K562 (cell line): ENCODE data around the gene ZNF628. TPM values are rescaled to one million over a fixed set of nuclear protein-coding genes. Genes with fewer than 3 reads are reported as not detected.

Source experiments
- ARID1B ChIP-seq: fragments of 450-650 bp; IDR thresholded peaks from 2 replicates; pipeline ENCODE4 v1.6.1; 2016; ENCODE audit warnings: antibody characterized with exemption, mild to moderate bottlenecking, inconsistent platforms
- ATF1 ChIP-seq, 2 experiments: fragments of 450-650 bp in 1 of 2; IDR thresholded peaks; 2 replicates each; pipeline ENCODE4 v1.6.1; 2016; ENCODE audit warnings: missing compliant biosample characterization in 1 of 2, missing genetic modification characterization in 1 of 2
- CEBPB ChIP-seq: fragments of 450-650 bp; IDR thresholded peaks from 2 replicates; pipeline ENCODE4 v1.6.1; 2016; ENCODE audit warnings: missing genetic modification characterization, missing compliant biosample characterization
- CHD1 ChIP-seq: fragments of 200-600 bp; sonication (generic); IDR thresholded peaks from one replicate; pipeline ENCODE4 v1.6.1; 2012; ENCODE audit warnings: mild to moderate bottlenecking, moderate library complexity, low read length, inconsistent platforms
- CHD4 ChIP-seq: fragments of 200-600 bp; sonication (generic); IDR thresholded peaks from 3 replicates; pipeline ENCODE4 v1.6.1; 2012; ENCODE audit warnings: low read depth, mild to moderate bottlenecking, mixed read lengths, low read length, inconsistent platforms; ENCODE audit not compliant: insufficient read depth, insufficient replicate concordance, poor library complexity, severe bottlenecking
- DNMT1 ChIP-seq: fragments of 450-650 bp; IDR thresholded peaks from 2 replicates; pipeline ENCODE4 v1.6.1; 2016; ENCODE audit warnings: antibody characterized with exemption, mild to moderate bottlenecking
- HNRNPK ChIP-seq: fragments of 200-400 bp; formaldehyde crosslinking; IDR thresholded peaks from one replicate; pipeline ENCODE4 v1.6.1; 2018; ENCODE audit warnings: mild to moderate bottlenecking, low read depth, low read length; ENCODE audit not compliant: poor library complexity, severe bottlenecking
- KAT7 ChIP-seq: sonication (generic); formaldehyde crosslinking; IDR thresholded peaks from 2 replicates; pipeline ENCODE4 v1.8.0; 2022; ENCODE audit warnings: missing genetic modification reagents, mild to moderate bottlenecking, borderline replicate concordance
- MAZ ChIP-seq, 2 experiments: fragments of 450-650 bp in 1 of 2; sonication (generic) in 1 of 2; formaldehyde crosslinking; IDR thresholded peaks in 1 of 2; conservative IDR thresholded peaks in 1 of 2; 2 replicates each; pipeline versions ENCODE4 v1.4.0 to v1.5.0; 2020; ENCODE audit warnings: mild to moderate bottlenecking in 1 of 2, missing genetic modification reagents in 1 of 2
- NFIC ChIP-seq: fragments of 450-650 bp; IDR thresholded peaks from 2 replicates; pipeline ENCODE4 v1.6.1; 2017; ENCODE audit warnings: mild to moderate bottlenecking, inconsistent platforms
- NFIX ChIP-seq: fragments of 250-450 bp; sonication (Bioruptor Pico); IDR thresholded peaks from 2 replicates; pipeline ENCODE4 v1.4.0; 2020; ENCODE audit warnings: low read depth, mild to moderate bottlenecking, moderate library complexity
- NUFIP1 ChIP-seq: fragments of 450-650 bp; IDR thresholded peaks from 2 replicates; pipeline ENCODE4 v1.6.1; 2018; ENCODE audit not compliant: partially characterized antibody
- SMARCA4 ChIP-seq: fragments of 450-650 bp; IDR thresholded peaks from 2 replicates; pipeline ENCODE4 v1.6.1; 2016
- SPI1 ChIP-seq: IDR thresholded peaks from 2 replicates; pipeline ENCODE4 v1.6.1; 2011; ENCODE audit warnings: low read depth, low read length, control low read depth, borderline replicate concordance
- SRF ChIP-seq, 2 experiments: fragments of 250-450, 450-650 bp in 1 of 2; sonication (Bioruptor Pico) in 1 of 2; sonication (generic) in 1 of 2; formaldehyde crosslinking; IDR thresholded peaks; 2 replicates each; pipeline versions ENCODE4 v1.5.0 to v1.5.1; 2020 to 2022; ENCODE audit warnings: mild to moderate bottlenecking in 1 of 2, missing genetic modification reagents in 1 of 2
- SRSF9 ChIP-seq: fragments of 200-400 bp; formaldehyde crosslinking; IDR thresholded peaks from 2 replicates; pipeline ENCODE4 v1.6.1; 2017; ENCODE audit warnings: low read depth, low read length, borderline replicate concordance
- ZFX ChIP-seq: sonication (generic); formaldehyde crosslinking; IDR thresholded peaks from 2 replicates; pipeline ENCODE4 v1.8.0; 2022; ENCODE audit warnings: mild to moderate bottlenecking, missing genetic modification reagents, moderate library complexity
- ZNF232 ChIP-seq: sonication (generic); formaldehyde crosslinking; IDR thresholded peaks from 2 replicates; pipeline ENCODE4 v1.8.0; 2022; ENCODE audit warnings: mild to moderate bottlenecking, missing genetic modification reagents
- polyA plus RNA-seq, 8 experiments: library from polyadenylated mRNA; depleted of rRNA in 4 of 8; stranded (reverse) in 5 of 8; unstranded in 3 of 8; fragments of >200 nt; fragmentation: Nextera tagmentation in 2 of 8; fragmentation: Illumina TruSeq in 1 of 8; extraction: Ambion mirVana in 2 of 8; extraction: Trizol in 1 of 8; gene quantifications; 2 replicates each; pipeline versions ENCODE4 v1.2.1 to v1.2.3, GENCODE V29; 2011 to 2014; ENCODE audit warnings: inconsistent platforms in 1 of 8, missing spikeins in 1 of 8
- total RNA-seq, 7 experiments: library from RNA; depleted of rRNA in 6 of 7; stranded (reverse); fragments of >200 nt in 6 of 7; fragmentation: Illumina TruSeq in 2 of 7; extraction: Trizol in 2 of 7; gene quantifications; 2 replicates each; pipeline versions ENCODE4 v1.2.1 to v1.2.3, GENCODE V29; 2011 to 2021; ENCODE audit warnings: low replicate concordance in 1 of 7
- TF ChIP-seq, protein P1 (sequence below): sonication (generic); formaldehyde crosslinking; IDR thresholded peaks from 2 replicates; pipeline ENCODE4 v1.8.0; 2022; ENCODE audit warnings: missing genetic modification reagents, mild to moderate bottlenecking, moderate library complexity, borderline replicate concordance
- TF ChIP-seq, protein P2 (sequence below): fragments of 450-650 bp; formaldehyde crosslinking; IDR thresholded peaks from 2 replicates; pipeline ENCODE4 v1.4.0; 2022; ENCODE audit warnings: missing genetic modification characterization
- TF ChIP-seq, protein P3 (sequence below): conservative IDR thresholded peaks from 2 replicates; pipeline ENCODE4 v1.6.1; 2011; ENCODE audit warnings: low read depth, mild to moderate bottlenecking, low read length; ENCODE audit not compliant: control insufficient read depth
- TF ChIP-seq, protein P4 (sequence below): sonication (generic); IDR thresholded peaks from 2 replicates; pipeline ENCODE4 v1.6.1; 2016

Gene ZNF628
- total and polyA plus RNA-seq, 9 of the 15 experiments (the other 6 are each of a cell fraction or from before 2014, with no cell fraction given): 0.13 to 13.6 (median 2.2) TPM; not detected in 3

DNA sequence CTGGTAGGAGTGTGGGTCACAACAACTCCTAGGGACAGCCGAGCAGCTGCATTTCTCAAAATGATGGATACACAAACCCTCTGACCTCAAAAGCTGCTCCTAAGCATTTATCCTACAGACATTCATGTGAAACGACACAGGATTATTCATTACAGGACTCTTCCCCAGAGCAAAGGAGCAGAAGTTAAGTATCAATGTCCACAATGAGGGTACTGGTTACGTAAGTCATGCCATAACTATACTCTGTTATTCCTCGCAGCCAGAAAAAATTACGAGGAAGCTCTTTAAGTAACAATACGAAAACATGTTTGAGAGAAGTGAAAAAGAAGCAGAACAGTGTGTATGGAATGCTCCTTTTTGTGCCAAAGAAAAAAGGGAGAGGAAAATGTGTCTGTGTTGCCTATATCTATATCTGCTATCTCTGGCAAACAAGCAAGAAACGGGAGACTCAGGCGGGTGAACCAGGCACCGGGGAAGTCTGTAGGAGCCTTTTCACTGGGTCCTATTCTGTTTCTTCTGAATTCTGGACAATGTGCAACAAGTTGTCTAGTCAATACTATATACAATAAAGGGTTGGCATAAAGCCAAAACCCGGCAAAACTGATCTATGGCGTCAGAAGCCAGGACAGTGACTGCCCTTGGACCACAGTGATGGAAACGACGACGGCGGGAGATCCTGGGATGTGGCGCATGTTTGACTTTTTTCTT lies 16.3 kb upstream of the ZNF628 start (continued):
- TF ChIP-seq, protein P1, sequence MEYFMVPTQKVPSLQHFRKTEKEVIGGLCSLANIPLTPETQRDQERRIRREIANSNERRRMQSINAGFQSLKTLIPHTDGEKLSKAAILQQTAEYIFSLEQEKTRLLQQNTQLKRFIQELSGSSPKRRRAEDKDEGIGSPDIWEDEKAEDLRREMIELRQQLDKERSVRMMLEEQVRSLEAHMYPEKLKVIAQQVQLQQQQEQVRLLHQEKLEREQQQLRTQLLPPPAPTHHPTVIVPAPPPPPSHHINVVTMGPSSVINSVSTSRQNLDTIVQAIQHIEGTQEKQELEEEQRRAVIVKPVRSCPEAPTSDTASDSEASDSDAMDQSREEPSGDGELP (CRISPR knock-in tag): no peak
- TF ChIP-seq CEBPB (tag): peak; percentile 62
- TF ChIP-seq, protein P2, sequence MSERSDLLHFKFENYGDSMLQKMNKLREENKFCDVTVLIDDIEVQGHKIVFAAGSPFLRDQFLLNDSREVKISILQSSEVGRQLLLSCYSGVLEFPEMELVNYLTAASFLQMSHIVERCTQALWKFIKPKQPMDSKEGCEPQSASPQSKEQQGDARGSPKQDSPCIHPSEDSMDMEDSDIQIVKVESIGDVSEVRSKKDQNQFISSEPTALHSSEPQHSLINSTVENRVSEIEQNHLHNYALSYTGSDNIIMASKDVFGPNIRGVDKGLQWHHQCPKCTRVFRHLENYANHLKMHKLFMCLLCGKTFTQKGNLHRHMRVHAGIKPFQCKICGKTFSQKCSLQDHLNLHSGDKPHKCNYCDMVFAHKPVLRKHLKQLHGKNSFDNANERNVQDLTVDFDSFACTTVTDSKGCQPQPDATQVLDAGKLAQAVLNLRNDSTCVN (CRISPR knock-in tag): no peak
- TF ChIP-seq, protein P3, sequence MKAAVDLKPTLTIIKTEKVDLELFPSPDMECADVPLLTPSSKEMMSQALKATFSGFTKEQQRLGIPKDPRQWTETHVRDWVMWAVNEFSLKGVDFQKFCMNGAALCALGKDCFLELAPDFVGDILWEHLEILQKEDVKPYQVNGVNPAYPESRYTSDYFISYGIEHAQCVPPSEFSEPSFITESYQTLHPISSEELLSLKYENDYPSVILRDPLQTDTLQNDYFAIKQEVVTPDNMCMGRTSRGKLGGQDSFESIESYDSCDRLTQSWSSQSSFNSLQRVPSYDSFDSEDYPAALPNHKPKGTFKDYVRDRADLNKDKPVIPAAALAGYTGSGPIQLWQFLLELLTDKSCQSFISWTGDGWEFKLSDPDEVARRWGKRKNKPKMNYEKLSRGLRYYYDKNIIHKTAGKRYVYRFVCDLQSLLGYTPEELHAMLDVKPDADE: no peak
- TF ChIP-seq, protein P4, sequence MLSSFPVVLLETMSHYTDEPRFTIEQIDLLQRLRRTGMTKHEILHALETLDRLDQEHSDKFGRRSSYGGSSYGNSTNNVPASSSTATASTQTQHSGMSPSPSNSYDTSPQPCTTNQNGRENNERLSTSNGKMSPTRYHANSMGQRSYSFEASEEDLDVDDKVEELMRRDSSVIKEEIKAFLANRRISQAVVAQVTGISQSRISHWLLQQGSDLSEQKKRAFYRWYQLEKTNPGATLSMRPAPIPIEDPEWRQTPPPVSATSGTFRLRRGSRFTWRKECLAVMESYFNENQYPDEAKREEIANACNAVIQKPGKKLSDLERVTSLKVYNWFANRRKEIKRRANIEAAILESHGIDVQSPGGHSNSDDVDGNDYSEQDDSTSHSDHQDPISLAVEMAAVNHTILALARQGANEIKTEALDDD: peak; percentile 42; the same call in 1 of the 2 replicates
- no peak for TF ChIP-seq SRF (CRISPR knock-in tag; IDR thresholded peaks at IDR 0.05)
- TF ChIP-seq ZFX (CRISPR knock-in tag): no peak
- no peak for TF ChIP-seq ATF1 (CRISPR knock-in tag; IDR thresholded peaks at IDR 0.05)
- TF ChIP-seq ATF1 (tag; IDR thresholded peaks at IDR 0.05): peak; percentile 28
- TF ChIP-seq CHD1: peak; percentile 55
- TF ChIP-seq ZNF232 (CRISPR knock-in tag): no peak
- no peak for TF ChIP-seq ARID1B
- TF ChIP-seq KAT7: no peak
- no peak for TF ChIP-seq CHD4
- no peak for TF ChIP-seq MAZ (CRISPR knock-in tag; conservative IDR thresholded peaks at IDR 0.05 in 1 of 2, IDR thresholded peaks at IDR 0.05 in 1 of 2)
- peak; percentile 76 for TF ChIP-seq NFIX (CRISPR knock-in tag)
- TF ChIP-seq SPI1: no peak
- no peak for TF ChIP-seq HNRNPK
- TF ChIP-seq DNMT1: no peak
- TF ChIP-seq SMARCA4: 0 out of 2 replicates have a peak, but pooled peaks have one; percentile 31
- TF ChIP-seq NUFIP1: no peak
- peak; percentile 96 for TF ChIP-seq NFIC
- TF ChIP-seq SRSF9: no peak
